Measurements from ENCODE around the gene TCAF1.
A peak's percentile ranks its signal among the peaks of the same experiment; 100 is the strongest.

The TCAF1 gene

DNA sequence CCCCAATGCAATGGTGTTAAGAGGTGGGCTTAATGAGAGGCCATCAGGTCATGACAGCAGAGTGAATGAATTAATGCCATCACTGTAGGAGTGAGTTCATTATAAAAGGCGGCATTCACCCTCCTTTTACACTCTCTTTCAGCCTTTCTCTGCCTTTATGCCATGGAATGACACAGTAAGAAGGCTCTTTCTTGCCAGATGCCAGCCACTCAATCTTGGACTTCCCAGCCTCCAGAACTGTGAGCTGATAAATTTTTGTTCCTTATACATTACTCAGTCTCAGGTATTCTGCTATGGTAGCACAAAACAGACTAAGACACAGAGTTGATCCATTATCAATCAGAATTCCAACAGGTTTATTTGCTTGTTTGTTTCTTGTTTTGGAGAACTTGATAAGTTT lies 3.2 kb downstream of the TCAF1 start:
- Histone ChIP-seq H3K36me3 (no peaks in the 10 kb centered on the region), H3K27me3 (no peaks in the 10 kb centered on the region), H3K4me3 (ENCODE audit: low read depth, low read length) (no peak overlapping the region), H3K4me1 (peaks cover 3% of the 10 kb centered on the region; the same call in 1 of the 2 replicates), H3K9me3 (no peaks in the 10 kb centered on the region)
- TF ChIP-seq, protein P1, sequence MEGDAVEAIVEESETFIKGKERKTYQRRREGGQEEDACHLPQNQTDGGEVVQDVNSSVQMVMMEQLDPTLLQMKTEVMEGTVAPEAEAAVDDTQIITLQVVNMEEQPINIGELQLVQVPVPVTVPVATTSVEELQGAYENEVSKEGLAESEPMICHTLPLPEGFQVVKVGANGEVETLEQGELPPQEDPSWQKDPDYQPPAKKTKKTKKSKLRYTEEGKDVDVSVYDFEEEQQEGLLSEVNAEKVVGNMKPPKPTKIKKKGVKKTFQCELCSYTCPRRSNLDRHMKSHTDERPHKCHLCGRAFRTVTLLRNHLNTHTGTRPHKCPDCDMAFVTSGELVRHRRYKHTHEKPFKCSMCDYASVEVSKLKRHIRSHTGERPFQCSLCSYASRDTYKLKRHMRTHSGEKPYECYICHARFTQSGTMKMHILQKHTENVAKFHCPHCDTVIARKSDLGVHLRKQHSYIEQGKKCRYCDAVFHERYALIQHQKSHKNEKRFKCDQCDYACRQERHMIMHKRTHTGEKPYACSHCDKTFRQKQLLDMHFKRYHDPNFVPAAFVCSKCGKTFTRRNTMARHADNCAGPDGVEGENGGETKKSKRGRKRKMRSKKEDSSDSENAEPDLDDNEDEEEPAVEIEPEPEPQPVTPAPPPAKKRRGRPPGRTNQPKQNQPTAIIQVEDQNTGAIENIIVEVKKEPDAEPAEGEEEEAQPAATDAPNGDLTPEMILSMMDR (IDR thresholded peaks at IDR 0.05; ENCODE audit: low read depth, low read length): no peak
- DNase-seq: no peak

DNA sequence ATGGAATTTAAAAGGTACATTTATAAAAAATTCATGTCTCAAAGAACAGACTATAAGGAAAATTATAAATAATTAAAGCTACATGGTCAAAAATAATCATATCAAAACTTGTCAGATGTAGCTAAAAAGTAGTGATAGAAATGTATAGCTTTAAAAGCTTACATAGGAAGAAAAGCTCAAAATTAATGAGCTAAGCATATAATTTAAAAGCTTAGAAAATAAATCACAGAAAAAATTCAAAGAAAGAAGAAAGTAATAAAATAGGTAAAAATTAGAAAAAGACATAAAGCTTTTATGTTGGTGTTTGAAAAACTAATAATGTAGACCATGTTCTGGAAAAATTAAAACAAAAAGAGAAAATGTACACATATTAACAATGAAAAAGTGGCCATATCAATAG lies 5.3 kb downstream of the TCAF1 start:
- no peak for DNase-seq
- no peaks in the 10 kb centered on the region for H3K4me1 ChIP-seq
- no peaks in the 10 kb centered on the region for H3K9me3 ChIP-seq
- no peak overlapping the region for H3K4me3 ChIP-seq (ENCODE audit: low read depth, low read length)
- no peaks in the 10 kb centered on the region for H3K36me3 ChIP-seq
- TF ChIP-seq, protein P1 (IDR thresholded peaks at IDR 0.05; ENCODE audit: low read depth, low read length): no peak
- H3K27me3 ChIP-seq: no peaks in the 10 kb centered on the region

DNA sequence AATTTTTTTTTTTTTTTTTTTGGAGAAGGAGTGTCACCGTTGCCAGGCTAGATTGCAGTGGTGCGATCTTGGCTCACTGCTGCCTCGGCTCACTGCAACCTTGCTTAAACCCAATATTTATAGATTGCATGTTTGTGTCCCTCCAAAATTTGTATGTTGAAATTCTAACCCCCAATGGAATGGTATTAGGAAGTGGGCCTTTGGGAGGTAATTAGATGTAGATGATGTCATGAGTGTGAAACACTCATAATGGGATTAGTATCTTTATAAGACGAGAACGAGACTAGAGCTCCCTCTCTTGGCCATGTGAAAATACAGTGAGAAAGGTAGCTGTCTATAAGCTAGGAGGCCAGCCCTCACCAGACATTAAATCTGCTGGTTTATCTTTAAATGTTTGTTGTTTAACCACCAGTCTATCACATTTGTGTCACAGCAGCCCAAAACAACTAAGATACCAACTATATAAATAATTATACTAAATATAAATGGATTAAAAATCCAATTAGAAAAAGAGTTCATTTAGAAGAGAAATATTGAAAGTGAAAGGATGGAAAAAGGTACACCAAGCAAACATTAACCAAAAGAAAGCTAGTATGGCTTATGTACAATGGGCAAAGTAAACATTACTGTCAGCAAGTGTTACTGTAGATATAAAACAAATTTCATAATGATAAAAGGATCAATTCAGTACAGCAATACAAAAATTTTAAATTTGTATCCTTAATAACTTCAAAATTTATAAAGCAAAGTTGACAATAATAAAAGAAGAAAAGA lies 9.3 kb downstream of the TCAF1 start:
- no peak overlapping the region for H3K4me3 ChIP-seq (ENCODE audit: low read depth, low read length)
- H3K36me3 ChIP-seq: peaks cover 4% of the 10 kb centered on the region; the same call in 1 of the 2 replicates
- no peaks in the 10 kb centered on the region for H3K4me1 ChIP-seq
- no peaks in the 10 kb centered on the region for H3K27me3 ChIP-seq
- DNase-seq: peak; percentile 48
- H3K9me3 ChIP-seq: no peaks in the 10 kb centered on the region
- TF ChIP-seq, protein P1 (IDR thresholded peaks at IDR 0.05; ENCODE audit: low read depth, low read length): peak; percentile 86

DNA sequence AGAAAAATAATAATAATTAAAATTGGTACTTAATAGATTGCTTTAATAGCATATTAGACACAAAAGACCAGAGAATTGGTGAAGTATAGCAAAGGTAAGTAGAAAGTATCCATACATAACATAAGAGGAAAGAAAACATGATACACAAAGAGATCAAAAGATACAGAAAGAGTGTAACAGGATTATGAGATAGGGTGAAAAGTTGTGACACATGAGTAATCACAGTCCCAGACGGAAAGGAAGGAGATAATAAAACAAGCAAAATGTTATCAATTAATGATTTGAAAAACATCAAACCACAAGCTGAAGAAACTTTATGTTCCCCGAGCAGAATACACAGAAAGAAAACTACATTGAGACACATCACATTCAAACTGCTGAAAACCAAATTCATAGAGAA lies 10.5 kb downstream of the TCAF1 start:
- H3K9me3 ChIP-seq: no peaks in the 10 kb centered on the region
- H3K4me3 ChIP-seq (ENCODE audit: low read depth, low read length): no peak overlapping the region
- no peaks in the 10 kb centered on the region for H3K27me3 ChIP-seq
- TF ChIP-seq, protein P1 (IDR thresholded peaks at IDR 0.05; ENCODE audit: low read depth, low read length): no peak
- peaks cover 4% of the 10 kb centered on the region; the same call in 1 of the 2 replicates for H3K36me3 ChIP-seq
- H3K4me1 ChIP-seq: no peaks in the 10 kb centered on the region
- no peak for DNase-seq

DNA sequence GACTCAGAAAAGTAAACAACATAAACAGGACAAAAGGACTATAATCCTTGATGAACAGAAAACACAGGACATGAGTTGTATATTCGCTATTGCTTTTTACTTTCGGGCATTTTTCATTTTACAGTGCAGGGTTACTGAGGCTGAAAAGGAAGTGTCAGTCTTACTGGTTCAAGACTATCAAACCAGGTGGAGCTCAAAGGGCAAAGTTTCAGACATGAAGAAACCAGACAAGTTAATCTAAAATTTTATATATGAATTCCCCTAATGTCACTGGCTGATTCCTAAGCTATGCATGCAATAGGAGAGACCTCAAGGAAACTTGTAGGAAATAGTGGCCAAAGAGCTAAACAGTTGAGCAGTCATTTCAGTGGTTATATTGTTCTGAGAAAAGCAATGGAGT lies 11.4 kb downstream of the TCAF1 start:
- DNase-seq: no peak
- H3K27me3 ChIP-seq: no peaks in the 10 kb centered on the region
- H3K36me3 ChIP-seq: peaks cover 4% of the 10 kb centered on the region; the same call in 1 of the 2 replicates
- H3K4me3 ChIP-seq (ENCODE audit: low read depth, low read length): no peak overlapping the region
- H3K9me3 ChIP-seq: no peaks in the 10 kb centered on the region
- H3K4me1 ChIP-seq: peaks cover 4% of the 10 kb centered on the region
- TF ChIP-seq, protein P1 (IDR thresholded peaks at IDR 0.05; ENCODE audit: low read depth, low read length): no peak

DNA sequence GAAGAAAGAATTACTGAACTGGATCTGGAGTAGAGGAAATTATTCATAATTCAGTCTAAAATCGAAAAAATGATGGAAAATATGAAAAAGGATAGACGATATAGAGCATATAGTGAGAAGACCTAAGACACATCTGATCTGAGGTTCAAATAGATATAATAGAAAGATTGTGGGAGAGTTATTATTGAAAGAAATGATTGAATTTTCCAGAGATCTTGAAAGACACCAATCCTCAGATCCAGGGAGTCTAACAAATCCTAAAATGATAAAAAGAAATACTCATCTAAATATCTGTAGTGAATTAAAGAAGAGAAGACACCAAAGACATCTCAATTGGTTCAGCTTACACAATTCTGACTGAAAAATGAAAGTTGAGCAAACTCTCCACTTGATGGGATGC lies 12.9 kb downstream of the TCAF1 start:
- peaks cover 4% of the 10 kb centered on the region; the same call in 1 of the 2 replicates for H3K36me3 ChIP-seq
- TF ChIP-seq, protein P1 (IDR thresholded peaks at IDR 0.05; ENCODE audit: low read depth, low read length): no peak
- no peak overlapping the region for H3K4me3 ChIP-seq (ENCODE audit: low read depth, low read length)
- H3K4me1 ChIP-seq: peaks cover 4% of the 10 kb centered on the region
- no peak for DNase-seq
- H3K9me3 ChIP-seq: no peaks in the 10 kb centered on the region
- no peaks in the 10 kb centered on the region for H3K27me3 ChIP-seq
